Iris pigment epithelial cell (primary cell): ENCODE results near the gene PODN.

Source experiments
- DNase-seq: peaks from one replicate; pipeline ENCODE4 v3.0.0-alpha.2; 2011; ENCODE audit warnings: low read depth

Gene PODN, protein sequence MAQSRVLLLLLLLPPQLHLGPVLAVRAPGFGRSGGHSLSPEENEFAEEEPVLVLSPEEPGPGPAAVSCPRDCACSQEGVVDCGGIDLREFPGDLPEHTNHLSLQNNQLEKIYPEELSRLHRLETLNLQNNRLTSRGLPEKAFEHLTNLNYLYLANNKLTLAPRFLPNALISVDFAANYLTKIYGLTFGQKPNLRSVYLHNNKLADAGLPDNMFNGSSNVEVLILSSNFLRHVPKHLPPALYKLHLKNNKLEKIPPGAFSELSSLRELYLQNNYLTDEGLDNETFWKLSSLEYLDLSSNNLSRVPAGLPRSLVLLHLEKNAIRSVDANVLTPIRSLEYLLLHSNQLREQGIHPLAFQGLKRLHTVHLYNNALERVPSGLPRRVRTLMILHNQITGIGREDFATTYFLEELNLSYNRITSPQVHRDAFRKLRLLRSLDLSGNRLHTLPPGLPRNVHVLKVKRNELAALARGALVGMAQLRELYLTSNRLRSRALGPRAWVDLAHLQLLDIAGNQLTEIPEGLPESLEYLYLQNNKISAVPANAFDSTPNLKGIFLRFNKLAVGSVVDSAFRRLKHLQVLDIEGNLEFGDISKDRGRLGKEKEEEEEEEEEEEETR

DNA sequence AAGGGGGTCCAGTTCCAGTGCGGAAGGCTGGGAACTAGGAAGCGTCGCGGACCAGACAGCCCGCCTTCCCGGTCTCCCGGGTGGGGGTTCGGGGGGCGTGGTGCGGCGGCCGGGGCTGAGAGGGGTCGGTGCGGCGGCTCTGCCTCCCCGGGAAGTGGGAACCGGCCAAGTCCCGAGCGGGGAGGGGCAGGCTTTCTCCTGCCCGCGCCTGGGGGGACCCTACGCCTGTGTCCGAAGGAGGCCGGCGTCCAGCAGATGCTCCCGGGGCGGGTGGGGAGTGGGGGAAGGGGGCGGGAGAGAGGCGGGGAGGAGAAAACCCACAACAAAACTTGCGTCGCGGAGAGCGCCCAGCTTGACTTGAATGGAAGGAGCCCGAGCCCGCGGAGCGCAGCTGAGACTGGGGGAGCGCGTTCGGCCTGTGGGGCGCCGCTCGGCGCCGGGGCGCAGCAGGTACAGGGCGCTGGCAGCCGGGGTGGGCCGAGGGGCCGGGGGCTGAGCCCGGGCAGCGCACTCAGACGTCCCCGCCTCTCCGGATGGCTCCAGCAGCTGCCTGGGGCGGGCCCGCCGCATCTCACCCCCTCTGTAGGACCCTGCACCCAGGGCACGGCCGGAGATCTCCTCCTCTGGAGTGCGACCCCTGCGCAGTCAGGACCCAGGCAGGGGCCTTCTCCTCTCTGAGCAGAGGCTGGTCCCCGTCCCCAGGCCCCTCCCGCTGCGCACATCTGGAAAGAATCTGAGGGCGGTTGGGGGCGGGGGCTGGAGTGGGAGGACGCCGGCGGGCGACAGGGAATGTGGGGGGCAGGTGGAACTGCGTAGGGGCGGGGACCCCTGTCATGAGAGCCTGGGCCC is at the start of gene PODN:
PODN (plus strand) TSS at position 355 of the 849 bp plus-strand sequence. CDS start 7,643 bp downstream, outside the sequence.
- peak; percentile 33 for DNase-seq

DNA sequence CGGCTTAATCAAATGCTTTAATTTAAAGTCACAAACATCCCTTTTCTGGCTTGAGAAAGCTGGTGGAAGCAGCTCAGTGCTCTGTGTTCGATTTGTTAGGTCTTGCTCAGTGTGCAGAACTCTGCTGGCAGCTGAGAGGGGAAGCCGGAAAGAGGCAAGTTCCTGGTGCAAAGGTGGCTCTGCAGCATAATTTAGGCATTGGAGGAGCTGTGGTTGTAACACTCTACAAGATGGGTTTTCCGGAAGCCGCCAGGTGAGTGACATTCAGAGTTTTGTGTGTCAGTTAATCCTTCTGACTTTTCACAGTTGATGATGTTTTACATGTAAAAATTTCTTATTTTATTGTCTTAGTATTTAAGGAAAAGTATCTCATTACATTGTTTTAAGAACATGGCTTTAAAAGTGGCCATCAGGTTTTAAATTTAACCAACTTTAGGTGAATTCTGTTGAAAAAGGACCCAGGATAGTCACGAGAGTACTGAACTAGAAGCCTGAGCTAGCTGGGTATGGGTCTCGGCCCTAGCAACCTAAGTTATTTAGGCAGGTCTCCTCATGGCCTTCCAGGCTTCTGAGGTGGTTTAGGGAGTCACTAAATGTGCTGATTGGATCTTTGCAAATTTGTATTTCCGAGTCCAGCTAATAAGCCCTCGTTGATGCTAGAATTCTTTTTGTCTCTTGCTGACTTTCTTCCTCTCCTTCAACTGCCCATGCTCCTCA is 47.1 kb upstream of the PODN start:
- peak; percentile 95 for DNase-seq

DNA sequence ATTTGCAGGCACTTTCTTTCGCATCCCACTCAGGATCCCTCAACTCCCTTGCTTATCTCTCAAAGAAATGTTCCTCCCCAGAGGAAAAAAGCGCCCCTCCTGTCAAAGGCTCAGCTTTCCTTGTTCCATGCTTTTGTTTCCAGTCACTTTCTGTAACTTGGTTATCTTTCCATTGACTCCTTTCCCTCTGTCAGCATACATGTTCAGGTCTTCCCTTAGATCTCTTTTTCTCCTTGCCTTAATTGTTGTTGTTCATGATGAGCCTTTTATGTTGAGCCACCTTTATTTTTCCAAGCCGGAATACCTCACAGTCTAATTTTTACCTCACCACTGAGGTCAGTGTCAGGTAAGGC is 46.5 kb upstream of the PODN start:
- DNase-seq: no peak

DNA sequence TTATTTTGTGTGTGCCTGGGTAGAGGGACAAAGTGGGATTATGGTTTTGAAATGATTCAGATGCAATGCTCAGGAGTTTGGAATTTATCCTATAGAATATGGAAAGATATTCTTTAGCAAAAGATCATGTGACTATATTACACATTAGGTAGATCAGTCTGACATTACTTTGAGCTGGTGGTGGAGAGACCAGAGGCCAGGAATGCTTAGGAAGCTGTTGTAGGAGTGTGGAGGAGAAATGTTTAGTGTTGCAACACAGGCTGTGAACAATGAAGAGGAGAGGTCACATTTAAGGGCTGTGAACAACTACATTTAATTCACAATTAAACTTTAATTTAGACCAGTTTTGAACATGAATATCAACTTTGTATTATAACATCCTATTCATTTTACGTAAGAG is 45.3 kb upstream of the PODN start:
- peak; percentile 60 for DNase-seq

DNA sequence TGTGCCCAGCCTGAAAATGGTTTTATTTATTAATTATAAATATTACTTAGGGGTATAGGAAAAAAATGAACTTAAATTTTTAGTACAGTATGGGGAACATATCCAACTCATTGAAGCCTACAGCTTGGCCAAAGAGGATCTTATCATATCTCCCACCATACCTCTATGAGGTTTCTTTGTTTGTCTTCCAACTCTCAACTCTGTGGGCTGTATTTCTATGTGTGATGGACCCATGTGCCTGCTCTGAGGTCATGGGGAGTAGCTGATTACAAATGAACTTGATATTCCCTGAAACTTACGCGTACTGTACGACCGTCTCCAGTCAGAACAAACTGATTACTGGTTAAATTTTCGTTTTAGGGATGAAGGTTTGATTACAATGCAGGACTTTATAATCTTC is 41.4 kb upstream of the PODN start:
- DNase-seq: no peak

DNA sequence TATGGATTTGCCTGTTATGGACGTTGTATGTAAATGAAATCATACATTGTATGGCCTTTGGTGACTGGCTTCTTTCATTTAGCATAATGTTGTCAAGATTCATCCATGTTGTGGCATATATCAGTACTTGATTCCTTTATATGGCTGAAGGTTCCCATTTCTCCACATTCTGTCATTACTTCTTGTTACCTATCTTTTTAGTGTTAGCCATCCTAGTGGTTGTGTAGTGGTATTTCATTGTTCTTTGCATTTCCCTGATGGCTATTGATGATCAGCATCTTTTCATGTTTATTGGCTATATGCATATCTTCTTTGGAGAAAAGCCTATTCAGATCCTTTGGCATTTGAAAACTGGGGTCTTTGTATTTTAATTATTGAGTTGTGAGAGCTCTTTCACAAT is 39.8 kb upstream of the PODN start:
- DNase-seq: no peak

DNA sequence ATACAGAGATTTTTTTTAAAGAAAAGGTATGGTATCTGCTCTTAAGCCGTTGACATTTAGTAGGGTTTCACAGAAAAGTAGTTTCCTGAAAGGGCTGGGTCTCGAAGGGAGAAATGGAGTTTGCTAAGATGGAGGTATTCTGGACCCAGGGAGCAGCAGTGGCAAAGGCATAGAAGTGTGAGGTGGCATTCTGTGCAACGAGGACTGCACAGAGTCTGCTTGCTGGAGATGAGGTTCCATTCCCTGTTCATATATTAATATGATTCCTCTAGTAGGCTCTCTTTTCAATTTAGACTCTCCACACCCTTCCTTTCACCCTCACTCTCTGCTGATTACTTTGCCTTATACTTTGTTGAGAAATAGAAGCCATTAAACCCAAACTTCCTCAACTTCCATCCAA is 38.5 kb upstream of the PODN start:
- DNase-seq: no peak

DNA sequence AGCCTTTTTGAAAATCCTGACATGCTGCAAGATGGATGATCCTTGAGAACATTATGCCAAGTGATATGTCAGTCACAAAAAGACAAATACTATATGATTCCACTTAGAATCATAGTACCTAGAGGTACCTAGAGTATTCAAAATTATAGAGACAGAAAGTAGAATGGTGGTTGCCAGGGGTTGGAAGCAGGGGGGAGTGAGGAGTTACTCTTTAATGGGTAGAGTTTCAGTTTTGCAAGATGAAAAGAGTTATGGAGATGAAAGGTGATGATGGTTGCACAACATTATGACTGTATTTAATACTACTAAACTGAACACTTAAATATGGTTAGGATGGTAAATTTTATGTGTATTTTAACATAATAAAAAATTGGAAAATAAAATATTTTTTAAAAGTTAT is 37.9 kb upstream of the PODN start:
- DNase-seq: no peak

DNA sequence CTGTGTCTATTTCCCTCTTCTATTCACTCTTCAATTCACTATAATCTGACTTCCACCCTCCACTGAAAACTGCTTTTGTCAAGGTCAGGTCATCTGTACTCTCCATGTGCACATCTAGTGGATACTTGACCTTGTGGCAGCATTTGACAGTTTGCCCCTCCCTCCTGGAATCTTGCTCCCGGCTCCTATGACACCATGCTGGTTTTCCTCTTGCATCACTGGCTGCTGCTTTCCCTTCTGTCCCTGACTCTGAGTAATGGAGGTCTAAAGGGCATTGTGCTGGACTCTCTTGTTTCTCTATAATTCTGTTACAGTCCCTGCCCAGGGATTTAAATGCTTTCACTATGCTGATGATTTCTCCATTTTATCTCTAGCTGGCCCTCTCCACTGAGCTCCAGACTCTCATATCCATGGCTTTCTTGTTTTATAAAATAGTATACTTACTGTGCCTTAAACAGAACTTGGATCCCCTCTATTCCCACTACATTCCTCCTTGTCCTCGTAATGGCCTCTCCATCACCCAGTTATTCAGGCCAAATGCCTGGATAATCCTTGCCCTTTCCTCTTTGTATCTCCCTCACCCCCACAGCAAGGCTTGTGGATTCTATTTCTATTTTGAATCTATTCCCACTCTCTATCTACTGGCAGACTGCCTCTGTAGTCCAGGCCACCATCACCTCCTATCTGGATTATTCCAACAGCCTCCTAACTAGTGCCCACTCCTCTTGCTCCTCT is 36.8 kb upstream of the PODN start:
- DNase-seq: peak; percentile 90

DNA sequence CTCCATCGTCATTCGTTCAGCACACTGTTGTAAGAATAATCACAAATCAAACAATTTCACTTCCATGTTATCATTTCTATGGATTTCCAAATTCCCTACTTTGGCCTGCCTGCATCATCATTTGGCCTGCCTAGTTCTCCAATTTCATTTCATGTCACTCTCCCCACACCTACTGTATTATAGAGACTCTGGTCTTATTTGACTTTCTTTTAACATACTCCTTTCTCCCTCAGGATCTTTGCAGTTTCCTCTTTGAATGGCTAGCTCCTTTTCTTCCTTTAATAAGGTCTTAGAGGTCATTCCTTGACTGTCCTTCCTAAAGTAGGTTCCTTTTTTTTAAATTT is 36.3 kb upstream of the PODN start:
- no peak for DNase-seq

DNA sequence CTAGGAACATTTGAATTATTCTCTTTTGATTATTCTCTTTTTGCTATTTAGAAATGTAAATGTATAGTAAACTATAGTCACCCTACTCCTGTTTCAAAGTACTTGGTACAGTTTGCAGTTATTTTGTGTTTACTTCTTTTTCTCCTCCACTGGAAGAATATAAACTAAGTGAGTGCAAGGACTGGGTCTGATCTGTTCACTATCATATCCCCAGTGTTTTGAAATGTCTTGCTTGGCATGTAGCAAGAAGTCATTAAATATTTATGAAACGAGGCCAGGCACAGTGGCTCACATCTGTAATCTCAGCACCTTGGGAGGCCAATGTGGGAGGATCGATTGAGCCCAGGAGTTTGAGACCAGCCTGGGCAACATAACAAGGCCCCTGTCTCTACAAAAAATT is 35.8 kb upstream of the PODN start:
- DNase-seq: no peak

DNA sequence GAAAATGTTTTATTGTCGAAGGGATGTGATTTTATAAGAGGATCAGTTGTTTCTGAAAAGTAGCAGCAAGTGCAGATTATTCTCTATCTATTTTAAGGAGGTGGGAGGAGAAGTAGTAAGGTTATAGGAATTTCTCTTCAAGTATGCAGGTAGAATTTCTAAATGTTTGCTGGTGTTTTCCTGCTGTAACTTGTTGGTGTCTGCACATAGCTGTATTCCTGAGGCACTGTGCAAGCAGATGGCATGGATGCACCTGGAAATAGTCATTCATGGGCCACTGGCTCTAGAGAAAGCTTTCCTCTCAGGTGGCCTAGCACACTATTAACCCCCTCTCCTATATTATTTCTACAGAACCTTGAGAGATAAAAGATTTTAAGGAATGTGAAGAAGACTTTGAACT is 30.3 kb upstream of the PODN start:
- DNase-seq: no peak

DNA sequence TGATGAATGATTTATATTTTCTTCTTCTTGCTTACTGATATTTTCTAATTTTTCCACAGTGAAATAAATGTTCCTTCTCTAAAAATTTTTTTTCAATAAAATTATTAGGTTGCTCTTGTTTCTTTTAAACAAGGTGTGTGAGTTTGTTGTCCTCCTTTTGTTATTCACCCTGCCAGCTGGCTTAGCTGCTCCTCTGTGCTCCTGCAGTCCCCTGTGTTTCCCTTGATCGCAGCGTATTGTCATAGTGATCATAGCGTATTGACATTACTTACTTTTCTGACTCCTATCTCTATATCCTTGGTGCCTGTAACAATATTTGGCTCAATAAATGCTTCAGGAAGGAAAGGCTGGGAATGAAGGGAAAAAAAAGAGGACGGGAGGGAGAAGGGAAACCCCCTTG is 24.9 kb upstream of the PODN start:
- DNase-seq: no peak

DNA sequence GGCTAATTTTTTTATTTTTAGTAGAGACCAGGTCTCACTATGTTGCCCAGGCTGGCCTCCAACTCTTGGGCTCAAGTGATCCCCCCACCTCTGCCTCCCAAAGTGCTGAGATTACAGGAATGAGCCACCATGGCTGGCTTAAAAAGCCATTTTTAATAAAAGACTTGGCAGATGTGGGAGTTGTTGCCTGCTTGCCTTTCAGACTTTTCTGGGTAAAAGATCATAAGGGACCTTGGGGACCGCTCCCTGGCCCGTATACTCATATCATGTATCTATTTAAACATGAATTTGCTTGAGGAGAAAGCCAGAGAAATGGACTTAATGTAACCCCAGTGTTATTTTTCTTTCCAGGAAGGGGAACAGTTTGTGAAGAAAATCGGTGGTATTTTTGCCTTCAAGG is 23.4 kb upstream of the PODN start:
- DNase-seq: no peak

DNA sequence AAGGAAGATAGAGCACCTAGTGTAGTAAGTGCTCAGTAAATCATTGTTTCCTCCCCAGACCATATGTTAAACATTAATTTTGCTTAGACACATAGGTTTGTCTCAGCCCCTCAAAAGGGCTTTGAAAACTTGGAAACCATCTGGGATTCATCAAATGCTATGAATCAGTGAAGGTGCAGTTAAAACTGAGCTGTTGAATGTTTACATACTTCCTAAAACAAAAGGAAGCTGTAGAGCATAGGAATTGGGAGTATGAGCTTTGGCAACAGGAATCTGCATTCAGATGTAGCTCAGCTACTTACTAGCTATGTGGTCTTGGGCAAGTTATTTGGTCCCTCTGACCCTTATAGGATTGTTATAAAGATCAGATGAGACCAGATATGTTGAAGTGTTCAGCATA is 18.7 kb upstream of the PODN start:
- DNase-seq: peak; percentile 49

DNA sequence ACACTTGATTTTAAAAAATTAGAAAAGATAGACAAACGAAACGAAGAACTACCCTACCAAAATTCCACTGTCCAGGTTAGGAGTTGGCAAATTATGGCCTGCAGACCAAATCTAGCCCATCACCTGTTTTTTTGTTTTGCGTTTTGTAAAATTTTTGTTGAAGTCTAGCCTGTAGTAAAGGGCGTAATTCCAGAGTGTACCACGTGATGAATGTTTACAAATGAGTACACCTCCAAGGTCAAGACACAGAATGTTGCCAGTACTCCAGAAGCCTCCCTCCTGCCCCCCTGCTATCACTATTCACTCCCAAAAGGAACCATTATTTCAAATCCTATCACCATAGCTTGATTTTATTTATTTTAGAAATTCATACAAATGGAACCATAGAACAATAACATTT is 17.1 kb upstream of the PODN start:
- no peak for DNase-seq

DNA sequence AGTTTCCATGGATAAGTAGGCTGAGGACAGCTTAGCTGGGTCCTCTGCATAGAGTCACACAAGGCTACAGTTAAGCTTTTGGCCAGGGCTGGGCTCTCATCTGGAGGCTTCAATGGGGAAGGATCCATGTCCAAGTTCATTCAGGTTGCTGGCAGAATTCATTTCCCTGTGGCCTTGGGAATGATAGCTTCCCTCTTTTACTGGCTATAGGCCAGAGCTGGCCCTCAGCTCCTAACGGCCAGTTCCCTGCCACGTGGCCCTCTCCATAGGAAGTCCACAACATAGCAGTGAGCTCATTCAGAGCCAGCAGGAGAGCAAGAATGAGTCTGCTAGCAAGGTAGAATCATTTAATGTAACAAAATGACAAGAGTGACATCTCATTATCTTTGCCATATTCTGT is 15.1 kb upstream of the PODN start:
- peak; percentile 70 for DNase-seq

DNA sequence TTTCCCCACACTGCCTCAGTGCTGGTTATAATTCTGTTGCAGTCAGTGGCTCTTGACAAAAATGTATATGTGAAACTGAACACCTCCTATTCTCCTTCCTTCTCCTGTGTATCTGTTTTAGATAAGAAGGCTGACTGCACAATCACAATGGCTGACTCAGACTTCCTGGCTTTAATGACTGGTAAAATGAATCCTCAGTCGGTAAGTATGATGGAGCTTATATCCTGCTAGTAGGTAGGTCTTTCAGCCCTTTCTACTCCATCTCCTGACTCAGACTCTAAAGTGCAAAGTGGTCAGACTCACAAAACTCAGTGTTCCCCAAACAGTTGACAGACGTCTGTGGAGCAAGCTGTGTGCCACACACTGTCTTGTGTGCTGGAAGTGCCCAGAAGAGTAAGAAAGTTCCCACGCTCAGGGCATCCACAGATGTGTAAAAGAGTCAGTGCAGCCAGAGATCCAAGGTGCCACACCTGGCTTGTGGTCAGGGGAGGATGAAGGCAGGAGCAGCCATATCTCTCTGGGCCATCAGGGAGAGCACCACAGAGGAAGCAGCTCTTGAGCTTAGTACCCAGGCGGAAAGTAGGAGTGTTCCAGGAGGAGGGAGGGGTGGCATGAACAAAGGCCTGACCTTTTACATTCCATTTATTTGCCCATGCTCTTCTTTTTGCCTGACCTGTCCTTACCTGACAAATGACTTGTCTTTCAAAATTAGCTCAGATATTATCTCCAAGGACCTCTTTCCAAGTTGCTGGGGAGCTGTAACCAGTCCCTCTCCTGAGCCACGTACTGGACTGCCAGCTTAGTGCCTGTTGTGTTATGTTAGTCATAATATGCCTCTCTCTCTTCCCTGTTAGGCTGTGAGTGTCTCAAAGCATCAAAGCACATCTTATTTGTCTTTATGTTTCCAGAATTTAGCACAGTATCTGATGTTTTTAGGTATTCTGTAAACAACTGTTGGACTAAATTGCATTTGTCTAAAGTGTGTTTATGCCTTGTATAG is 14.0 kb upstream of the PODN start:
- peak; percentile 92 for DNase-seq

DNA sequence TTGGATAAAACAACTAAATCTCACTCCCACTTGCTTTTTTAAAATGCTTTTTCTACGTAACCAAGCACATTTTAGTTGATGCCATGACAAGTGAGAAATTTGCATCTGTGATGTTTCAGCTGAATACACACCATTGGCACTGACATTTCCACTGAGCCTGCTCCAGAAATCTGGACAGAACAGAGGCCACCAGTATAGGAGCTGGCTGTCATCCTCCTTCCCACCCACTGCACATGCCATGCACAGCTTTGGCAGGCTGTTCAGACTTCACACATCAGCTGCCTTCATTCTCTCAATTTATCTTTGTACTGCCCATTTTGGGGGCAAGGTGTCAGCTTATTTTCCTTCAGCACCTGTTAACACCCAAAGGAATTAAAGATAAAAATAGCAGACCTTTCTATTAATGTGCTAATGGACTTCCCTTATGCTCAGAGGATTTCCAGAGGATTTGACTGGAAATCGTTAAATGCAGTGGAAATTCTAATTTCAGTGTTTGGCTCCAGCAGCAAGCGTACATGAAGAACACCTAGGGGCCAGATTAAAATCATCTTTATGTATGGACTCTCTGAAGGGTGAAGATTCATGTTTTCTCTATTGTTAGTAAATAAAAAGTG is 12.9 kb upstream of the PODN start:
- no peak for DNase-seq

DNA sequence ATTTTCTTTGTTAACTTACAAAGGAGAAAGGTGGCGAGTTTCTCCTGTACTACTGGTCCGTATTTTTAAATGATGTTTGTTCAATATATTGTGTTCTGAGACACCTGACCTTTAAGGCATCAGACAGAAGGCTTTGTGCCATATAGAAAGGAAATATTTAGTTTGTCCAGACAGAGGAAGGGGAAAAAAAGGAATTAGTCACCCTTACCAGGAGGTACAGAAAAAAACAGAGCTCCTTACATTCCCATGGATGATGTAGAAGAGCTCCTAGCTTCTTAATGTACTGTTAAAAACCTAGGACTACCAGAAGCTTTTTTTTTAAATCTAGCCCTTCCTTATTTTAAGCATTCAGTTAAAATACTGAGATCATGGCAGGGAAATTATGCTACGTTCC is 12.4 kb upstream of the PODN start:
- peak; percentile 33 for DNase-seq
